GM21717 (cell line): ENCODE results near the gene ADAT3.

ENCODE experiments used
- ATAC-seq: cut with Tn5 transposase; IDR thresholded peaks from one replicate; pipeline ENCODE4 v1.9.1; 2021; ENCODE audit warnings: mild to moderate bottlenecking, moderate library complexity; ENCODE audit not compliant: unreplicated experiment

ADAT3 gene

DNA sequence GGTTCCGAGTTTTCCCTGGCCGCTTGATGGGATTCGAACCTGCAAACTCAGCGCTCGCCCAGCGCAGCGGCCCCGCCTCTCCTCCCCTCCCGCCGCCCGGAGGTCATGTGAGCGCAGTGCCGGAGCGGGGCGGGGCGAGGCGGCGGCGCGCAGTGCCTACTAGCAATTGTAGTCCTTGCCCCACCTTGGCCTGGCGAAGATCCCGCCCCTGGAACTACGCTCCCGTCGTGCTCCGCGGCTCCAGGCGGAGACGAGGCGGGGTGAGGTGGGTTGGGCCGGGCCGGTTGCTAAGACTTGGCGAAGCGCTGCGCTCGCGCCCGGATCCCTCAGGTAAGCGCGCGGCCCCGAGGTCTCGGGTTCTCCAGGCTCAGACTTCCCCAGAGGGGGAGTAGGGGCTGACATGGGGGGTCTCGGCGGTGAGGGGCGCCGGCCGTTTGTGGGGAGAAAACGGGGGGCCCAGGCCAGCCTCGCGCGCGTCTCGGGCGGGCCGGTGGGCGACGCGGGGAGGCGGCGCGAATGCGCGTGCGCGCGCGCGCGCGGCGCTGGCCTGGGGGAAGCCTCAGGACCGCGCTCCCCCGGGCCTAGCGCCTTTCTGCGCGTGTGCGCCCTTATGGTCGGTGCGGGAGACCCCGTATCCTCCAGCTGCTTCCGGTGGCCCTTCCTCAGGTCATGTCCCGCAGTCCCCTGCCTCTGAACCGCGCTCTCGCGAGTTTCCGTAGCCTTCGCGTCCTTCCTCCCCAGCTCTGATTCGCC lies at the start of gene ADAT3, which contains the start of gene SCAMP4:
Gene ADAT3, plus strand, starts transcription at position 290 of the 753 bp plus-strand sequence. CDS start 6,649 bp downstream, outside the sequence.
Gene SCAMP4, plus strand, starts transcription at position 290 of the 753 bp plus-strand sequence. CDS start 9,621 bp downstream, outside the sequence.
- peak; percentile 64 for ATAC-seq

DNA sequence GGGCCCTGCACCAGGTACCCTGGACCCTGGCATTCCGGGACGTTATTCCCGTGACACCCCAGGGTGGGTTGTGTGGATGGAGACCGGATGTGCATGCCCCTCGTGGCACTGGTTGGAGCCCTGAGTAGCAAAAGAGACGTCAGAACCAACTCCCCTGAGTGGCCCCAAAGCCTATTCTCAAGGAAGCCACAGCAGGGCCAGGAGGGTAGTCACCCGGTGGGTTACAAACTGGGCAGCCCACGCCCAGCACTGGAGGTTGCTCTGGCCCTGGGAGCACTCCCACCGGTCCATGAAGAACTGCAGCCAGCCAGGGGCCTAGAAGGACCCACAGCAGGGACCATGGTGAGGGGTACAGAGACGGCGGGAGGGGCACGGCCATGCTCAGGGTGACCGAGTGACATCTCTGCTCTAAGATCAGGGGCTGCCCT lies 49.4 kb upstream of the ADAT3 start:
- no peak for ATAC-seq

DNA sequence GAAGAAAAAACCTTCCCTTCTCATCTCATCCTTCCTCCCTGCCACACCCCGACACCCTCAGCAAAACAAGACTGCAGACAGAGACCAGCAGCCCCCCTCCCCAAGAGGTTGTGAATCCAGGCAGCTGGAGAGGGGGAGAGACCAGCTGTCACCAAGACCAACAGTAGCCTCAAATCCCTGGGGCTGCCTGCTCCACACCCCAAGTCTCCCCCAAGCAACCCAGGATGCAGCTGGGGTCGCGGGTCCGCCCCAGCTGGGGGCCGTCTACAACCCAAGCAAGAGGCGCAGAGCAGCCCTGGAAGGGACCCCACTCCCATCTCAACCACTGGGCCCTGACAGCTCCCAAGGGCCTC lies 48.9 kb upstream of the ADAT3 start:
- no peak for ATAC-seq

DNA sequence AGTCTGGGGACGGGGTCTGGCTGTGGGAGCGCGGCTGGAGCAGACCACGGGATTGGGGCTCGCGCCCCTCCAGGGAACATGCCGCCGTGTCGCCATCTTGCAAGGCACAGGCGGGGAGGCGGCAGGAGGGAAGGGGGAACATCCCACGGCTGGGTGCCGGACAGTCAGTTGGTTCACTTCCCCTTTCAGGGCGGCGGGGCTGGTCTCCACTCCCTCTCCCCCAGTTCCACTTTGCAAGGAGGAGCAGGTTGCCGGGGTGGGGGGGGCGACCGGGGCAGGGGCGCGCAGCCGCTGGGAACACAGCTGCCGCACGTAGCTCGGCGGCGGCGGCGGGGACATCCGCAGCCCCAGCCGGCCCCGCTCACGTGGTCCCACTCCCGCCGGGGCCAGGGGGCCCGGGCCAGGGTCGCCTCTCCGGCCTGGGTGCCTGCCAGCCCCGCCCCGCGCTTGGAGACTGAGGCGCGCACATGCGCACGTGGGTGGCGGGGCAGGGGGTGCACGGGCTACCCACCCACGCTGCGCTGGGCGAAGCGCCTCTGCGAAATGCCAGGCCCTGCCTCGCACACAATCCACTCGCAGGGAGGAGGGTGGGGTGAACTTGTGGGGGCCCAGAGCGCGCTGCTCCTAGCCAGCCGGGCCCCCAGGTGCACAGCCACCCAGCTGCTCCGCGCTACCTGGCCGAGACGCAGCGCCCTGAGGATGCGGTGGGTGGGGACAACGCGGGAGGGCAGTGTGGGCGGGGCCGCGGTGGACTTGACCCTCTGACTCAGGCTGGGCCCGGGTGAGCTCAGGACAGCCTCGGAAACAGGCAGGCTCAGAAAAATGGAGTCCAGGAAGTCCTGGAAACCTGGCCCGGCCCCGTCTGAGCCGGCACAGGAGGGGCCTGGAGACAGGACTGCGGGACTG lies 48.2 kb upstream of the ADAT3 start:
- no peak for ATAC-seq

DNA sequence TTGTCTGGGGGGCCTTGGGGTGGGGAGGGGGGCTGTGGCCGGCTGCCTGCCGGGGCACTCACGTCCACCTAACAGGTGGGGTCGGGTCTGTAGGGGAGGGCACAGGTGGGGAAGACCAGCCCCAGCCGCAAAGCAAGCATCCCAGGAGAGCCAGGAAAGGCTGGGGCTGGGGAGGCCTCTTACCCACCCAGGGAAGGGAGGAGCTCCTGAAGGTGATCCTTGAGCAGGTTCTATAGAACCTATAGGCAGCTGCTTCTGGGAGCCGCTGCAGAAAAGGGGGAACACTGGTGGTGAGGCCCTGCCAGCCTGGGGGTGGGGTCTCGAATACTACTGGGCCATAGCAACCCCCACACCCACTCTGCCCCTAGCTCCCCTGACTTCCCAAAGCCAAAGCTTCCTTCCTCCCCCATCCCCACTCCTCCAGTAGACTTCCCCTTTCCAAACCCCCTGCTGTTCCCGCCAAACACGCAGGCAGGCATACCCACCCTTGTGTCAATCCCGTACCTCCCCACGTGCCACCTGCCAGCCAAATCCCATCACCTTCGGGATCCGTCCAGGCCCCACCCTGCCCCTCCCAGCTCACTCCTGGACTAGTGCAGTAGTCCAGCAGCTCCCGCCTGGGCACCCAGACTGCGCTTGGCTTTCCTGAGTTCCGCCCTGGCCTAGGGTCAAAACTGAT lies 47.4 kb upstream of the ADAT3 start:
- no peak for ATAC-seq

DNA sequence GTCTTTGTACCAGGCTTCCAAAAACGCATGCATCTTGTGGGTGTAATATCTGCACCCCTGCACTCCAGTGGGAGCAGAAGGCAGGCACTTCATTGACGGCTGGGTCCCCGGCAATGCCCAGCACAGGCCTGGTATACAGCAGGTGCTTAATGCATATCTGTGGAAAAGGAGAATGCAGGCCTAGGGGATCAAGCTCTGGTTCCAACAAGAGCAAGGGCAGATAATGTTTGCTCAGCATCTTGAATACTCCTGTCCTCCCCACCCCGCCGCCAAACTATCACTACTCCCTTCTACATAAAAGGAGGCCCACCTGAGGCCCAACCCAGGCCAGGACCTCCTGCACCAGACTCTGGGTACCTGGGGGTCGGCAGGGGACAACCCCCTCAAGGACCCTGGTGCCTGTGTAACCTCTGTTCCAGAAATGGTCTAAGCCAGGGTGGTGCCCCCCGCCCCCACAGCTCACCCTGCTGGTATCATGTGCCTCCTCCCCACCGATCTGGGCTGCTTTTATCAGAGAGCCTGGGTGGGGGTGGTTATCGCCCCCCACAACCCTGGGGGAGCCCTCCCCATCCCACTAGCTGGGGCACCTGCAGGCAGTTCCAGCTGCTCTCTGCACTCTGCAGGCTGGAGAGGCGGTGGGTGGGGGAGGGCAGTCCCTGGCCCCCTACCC lies 46.7 kb upstream of the ADAT3 start:
- ATAC-seq: no peak

DNA sequence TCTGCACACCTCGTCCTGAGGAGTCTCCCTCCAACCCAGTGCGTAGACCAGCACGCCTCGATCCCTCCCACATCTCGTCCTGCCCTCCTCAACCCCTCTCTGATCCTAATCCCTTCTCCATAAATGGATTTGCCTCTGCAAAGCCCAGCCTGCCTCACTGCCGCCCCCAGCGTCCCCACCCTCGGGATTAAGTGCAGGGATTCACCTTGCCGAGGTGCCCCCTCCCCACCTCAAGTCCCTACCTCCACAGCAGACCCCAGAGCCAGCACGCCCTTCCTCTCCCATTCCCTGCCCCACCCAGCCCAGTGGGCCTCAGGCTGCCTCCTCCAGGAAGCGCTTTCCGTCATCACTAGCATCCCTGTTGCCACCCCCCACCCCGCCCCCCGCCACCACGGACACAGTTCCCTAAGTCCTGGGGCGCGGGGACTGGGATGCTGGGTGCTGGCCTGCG lies 45.8 kb upstream of the ADAT3 start:
- ATAC-seq: no peak

DNA sequence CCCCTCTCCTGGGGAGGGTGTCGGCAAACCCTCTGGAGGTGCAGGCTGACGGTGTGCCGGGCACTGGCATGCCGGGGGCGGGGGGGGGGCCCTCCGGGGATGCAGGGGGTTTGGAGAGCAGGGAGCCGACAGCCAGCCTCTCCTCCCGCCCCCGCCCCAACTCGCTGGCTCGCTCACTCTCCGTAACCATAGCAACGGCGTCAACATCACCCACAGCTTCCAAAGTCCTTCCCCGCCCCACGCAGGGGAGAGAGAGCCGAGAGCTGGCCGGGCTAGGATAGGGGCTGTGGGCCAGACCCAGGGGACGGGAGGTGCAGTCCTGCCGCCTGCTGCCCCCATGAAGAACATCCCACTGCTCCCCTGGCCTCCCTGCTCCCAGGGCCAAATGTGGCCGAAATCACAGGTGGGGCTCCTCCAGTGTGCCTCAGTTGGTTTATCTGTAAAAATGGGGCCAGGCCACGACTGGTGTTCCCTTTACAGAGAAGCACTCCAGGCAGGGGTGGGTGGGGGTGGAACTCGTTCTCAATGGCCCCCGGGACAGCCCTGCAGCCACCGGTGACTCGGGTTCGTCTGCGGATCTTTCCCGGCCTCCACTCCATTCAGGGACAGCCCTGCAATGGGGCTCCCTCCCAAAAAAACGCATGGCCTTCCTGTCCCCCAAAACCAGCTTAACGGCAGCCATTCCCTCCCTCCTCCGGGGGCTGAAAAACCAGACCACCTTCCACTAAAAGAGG lies 45.0 kb upstream of the ADAT3 start:
- ATAC-seq: no peak

DNA sequence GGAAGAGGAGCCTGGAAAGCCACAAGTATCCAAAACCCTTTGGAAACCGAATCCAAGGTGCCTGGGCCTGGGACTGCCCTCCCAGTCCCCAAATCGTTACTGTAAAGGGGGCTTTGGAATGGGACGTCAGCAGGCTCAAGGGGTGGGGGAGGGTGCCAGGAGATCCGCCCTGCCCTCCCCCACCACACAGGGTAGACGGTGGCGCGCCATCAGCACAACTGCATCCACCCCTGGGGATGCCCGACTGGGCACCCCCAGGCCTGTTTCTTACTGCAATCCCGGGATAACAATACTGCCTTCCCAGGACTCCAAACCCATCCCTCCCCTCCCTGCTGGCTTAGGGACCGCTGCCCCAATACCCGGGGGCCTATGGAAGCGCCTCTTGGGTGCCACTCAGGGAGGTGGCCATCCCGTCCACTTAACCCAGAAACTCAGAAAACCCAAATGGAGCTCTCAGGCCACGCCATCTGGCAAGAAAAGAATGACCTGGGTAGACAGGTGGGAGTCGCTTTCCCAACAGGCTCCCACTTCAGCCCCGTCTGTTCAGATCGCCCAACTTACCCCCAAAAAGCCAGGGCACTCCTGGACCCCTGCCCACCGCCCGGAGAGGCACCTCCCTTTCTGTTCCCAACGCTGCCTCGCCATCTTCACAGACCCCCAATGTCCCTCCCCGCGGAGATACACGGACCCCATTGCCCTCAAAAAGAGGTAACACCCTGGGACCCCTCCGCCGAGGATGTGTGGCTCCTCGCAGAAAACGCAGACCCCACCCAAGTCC lies 44.2 kb upstream of the ADAT3 start:
- ATAC-seq: no peak

DNA sequence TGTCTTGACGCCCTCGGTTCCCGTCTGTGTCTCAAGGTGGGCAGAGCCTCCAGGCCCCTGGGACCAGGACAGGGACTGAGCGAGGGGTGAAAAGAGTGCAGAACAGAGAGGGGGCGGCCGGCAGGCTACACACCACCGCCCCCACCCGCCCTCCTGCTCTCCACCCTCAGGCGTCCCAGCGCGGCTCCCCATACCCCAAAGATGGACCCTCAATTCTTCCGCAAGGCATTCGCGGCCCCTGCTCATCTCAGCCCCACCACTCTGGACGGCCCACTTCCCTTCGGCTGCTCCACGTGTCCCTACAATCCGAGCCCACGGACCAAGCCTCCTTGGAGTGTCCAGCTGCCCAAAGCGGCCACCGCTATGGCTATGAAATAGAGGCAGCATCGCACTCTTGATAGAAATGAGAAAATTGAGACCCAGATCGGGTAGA lies 43.6 kb upstream of the ADAT3 start:
- ATAC-seq: no peak

DNA sequence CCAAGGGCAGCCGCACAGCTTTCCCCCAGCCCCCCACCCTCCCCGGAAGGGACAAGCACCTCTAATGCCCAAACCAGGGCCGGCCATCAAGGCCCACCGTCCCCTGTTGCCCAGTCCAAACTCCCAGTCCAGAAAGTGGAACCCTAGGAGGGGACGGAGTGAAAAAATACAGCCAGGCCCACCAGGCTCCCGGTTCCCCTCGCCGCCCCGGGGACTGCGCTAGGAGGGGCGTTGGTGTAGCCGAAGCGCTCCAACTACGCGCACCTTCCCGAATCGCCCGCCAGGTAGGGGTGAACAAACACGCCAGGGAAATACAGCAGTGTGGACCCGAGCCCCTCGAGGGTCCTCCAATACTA lies 43.2 kb upstream of the ADAT3 start:
- ATAC-seq: no peak

DNA sequence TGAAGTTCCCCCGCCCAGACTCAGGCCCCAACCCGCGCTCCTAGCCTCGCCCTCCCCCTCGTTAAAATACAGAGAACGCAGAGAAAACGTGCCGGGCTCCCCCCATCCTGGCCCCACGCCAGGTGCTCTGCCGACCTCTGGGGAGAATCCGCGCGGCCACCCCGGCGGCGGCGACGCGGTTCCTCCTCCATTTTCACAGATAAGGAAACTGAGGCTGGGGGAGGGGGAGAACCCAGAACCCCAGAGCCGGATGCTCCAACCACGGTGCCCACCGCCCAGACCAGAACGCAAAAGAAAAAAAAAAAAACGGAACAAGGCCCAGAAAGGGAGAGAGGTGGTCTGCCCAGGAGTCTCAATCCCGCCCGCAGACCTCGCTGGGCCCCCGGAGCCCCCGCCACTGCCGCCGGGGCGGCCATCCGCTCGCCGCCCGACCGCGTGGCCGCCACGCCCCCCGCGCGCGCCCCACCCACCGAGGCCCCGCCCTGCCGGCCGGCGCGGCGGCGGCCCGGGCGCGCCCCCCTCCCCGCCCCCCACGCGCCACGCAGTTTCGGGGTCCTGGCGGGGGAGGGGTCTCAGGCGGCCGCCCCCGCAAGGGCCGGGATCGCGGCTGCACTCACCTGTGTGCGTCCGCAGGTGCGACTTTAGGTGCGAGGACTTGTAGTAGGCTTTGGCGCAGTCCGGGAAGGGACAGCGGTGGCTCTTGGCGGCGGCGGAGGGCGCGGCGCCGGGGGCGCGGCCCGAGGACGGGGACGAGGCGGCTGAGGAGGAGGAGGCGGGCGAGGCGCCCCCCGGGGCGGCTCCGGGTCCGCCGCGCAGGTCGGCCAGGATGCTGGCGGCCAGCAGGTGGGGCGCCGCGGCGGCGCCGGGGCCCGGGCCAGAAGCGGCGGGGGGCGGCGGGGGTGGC lies 42.5 kb upstream of the ADAT3 start:
- ATAC-seq: peak; percentile 1

DNA sequence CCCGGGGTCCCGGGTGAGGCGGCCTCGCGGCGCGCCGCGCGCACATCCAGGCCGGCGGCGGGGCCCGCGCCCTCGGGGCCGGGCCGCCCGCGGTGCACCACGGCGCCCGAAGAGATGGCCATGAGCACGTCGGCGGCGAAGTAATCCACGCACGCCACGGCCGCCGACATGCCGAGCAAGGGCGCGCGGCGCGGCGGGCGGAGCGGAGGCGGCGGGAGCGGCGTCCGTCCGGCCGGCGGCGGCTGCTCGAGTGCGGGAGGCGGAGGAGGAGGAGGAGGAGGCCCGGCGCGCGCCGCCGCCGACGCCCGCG lies 41.9 kb upstream of the ADAT3 start, which contains the start of gene KLF16:
Gene KLF16, minus strand, starts transcription at position 252 of the 310 bp plus-strand sequence. Its CDS starts 82 bp downstream, at position 170.
- no peak for ATAC-seq

DNA sequence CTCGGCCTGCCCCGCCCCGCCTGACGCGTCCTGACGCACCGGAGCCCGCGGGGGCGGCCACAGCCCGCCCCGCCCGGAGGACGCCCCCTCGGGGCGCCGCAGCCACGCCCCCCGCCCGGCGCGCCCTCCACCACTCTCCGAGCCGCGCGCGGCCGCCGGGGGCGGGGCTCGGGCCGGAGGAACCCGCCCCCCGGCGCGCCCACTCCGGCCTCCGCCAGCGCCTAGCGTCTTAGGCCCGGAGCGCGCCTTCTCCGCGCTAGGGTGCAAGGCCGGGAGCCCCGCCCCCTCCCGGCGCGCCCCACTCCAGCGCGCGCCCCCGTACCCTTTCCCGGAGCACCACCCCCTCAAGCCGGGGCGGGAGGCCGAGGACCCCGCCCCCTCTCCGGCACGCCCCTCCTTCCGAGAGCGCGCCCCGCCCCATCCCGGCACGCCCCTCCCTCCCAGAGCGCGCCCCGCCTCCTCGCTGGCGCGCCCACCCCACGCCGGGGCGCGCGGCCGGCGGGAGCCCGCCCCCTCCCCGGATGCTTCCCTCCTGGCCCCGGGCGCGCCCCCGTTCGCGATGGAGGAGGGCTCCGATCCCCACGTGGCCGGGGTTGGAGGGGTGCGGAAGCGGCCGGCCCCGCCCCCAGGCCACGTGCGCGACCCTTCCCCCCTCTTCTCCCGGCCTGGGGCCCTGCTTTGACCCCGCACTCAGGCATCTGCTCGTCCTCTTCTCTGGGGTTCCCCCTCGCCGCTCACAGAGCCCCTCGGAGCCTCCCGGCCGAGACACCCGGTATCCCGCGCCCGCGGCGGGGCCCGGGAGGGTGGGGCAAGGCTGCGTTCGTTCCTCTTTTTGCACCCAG lies 41.3 kb upstream of the ADAT3 start:
- peak; percentile 34 for ATAC-seq

DNA sequence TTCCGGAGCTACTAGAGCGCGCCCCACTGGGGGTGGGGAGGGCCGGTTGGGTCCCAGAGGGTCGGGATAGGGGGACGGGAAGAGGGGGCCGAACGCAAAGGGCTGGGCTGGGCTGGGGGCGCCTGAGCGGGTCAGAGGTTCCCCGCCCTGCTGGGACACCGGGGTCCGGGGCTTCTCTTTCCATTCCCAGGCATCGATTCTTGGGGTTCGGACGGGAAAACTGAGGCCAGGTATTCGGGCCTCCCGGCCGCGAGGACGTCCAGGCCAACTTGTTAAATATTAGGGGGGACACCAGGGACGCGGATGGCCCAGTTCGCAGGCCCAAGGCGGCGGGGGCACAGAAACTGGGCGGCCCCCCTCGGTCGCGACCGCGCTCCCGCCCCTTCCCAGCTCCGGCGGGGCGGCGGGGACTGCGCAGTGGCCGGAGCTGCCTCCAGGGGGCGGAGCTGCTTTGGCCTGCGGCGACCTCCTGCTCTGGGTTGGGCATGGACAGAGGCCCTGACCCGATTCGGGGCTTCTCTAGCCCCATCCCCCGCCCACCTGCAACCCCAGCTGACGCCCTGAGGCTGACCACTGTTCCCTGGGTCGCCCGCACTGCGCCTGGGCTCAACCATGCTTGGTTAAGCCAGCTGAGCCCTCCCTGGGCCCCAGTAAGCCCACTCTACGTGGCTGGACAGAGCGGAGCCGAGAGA lies 40.6 kb upstream of the ADAT3 start:
- no peak for ATAC-seq

DNA sequence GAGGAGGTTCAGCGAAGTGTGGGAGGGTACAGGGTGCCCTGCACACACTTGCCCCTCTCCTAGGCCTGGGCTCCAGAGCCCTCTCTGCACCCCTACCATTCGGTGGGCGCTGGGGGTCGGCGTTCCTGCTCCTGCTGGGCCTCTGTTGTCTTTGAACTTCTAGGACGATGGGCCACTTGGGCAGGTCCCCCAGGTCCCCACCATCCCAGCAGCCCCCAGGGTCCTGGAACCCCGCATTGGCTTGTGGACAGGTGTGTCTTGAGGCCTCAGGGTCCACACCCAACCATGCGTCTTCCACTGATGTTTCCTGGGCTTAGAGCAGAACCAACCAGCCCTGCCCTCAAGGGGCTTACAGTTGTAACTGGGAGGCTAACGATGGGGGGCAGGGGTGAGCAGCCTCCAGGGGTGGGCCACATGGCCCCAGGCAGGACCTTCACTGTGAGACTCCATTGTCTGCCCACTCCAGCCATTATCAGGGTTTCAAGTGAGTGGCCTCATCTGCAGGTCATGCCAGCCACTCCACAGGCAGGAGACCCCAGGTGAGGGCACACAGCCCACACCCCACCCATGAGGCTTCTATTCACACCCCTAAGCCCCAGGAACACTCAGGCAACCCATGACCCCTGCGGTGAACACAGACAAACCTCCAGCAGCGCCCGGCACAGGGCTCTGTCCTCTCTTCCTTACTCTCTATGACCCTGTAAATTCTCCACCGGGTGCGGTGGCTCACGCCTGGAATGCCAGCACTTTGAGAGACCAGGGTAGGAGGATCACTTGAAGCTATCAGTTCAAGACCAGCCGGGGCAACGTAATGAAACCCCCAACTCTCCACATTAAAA lies 39.8 kb upstream of the ADAT3 start:
- no peak for ATAC-seq
